IPS-18a (cell line): ENCODE measurements around the gene CA6.
"Not testable (repeated sequence)": the region's sequence is repeated elsewhere in the genome, so short reads cannot be mapped to it uniquely, and the experiment has no call there.

Experiments used
- H3K27ac ChIP-seq: one replicate; pipeline ENCODE4 v1.5.1; 2013; ENCODE audit warnings: low read length
- H3K27me3 ChIP-seq: one replicate; pipeline ENCODE4 v1.6.1; 2013; ENCODE audit warnings: mild to moderate bottlenecking, low read length; ENCODE audit not compliant: control insufficient read depth, insufficient read depth
- H3K36me3 ChIP-seq: one replicate; pipeline ENCODE4 v1.6.1; 2013; ENCODE audit warnings: low read depth, low read length; ENCODE audit not compliant: control insufficient read depth
- H3K4me1 ChIP-seq: one replicate; pipeline ENCODE4 v1.6.1; 2013; ENCODE audit warnings: low read depth, low read length; ENCODE audit not compliant: control insufficient read depth
- H3K4me3 ChIP-seq: one replicate; pipeline ENCODE4 v1.5.1; 2013; ENCODE audit warnings: low read length
- H3K9ac ChIP-seq: one replicate; pipeline ENCODE4 v1.6.1; 2013; ENCODE audit warnings: mild to moderate bottlenecking, low read length, moderate library complexity
- H3K9me3 ChIP-seq: one replicate; pipeline ENCODE4 v1.6.1; 2013; ENCODE audit warnings: low read depth, low read length; ENCODE audit not compliant: control insufficient read depth

Gene CA6

DNA sequence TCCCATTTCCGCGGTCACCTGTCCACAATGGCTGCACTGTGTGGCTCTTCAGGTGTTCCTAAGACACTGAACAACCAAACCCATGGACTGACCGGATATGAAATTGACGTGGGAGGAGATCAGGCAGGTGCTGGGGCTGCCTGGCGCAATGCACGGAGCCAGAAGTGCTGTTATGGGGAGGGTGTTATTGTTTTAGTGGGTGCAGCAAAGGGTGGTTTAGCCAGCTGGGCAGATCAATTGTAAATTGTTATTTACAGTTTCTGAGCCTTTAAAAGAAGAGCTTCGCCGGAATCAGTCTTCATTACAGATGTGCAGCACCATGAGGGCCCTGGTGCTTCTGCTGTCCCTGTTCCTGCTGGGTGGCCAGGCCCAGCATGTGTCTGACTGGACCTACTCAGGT, at the start of gene CA6:
Gene CA6, plus strand, starts transcription at position 301 of the 400 bp plus-strand sequence. Its CDS starts 19 bp downstream, at position 320.
- Histone ChIP-seq H3K4me1 (peaks cover 25% of the 10 kb centered on the region), H3K36me3 (no peaks in the 10 kb centered on the region), H3K9ac (peak within 1 kb of the TSS; percentile 2), H3K9me3 (no peaks in the 10 kb centered on the region), H3K27ac (no peak within 1 kb of the TSS), H3K4me3 (no peak within 1 kb of the TSS), H3K27me3 (no peaks in the 10 kb centered on the region)

DNA sequence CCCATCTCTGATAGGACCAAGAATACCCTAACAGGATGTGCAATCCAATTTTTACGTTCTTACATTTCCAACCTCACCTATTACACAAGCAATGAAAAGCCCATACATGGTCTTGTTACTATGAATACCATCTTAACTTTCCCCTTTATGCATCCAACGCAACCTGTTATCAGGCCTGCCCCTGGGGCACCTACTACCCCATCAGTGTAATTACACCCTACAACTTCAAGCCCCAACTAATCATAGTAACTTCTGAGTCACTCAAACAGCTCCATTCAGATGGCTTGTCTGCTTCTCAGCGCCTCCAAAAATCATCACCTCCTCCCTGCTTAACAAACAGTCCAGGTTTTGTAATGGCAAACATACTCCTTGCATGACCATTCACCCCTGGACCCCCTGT, 48.9 kb upstream of the CA6 start:
- not testable (repeated sequence) for H3K4me3 ChIP-seq, H3K9me3 ChIP-seq, H3K36me3 ChIP-seq, H3K4me1 ChIP-seq, H3K27me3 ChIP-seq, H3K9ac ChIP-seq, H3K27ac ChIP-seq

DNA sequence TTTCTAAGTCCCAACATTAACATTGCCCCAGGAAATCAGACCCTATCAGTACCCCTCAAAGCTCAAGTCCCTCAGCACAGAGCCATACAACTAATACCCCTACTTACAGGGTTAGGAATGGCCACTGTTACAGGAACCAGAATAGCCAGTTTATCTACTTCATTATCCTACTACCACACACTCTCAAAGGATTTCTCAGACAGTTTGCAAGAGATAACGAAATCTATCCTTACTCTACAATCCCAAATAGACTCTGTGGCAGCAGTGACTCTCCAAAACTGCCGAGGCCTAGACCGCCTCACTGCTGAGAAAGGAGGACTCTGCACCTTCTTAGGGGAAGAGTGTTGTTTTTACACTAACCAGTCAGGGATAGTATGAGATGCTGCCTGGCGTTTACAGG, 48.2 kb upstream of the CA6 start:
- not testable (repeated sequence) for H3K4me1 ChIP-seq, H3K4me3 ChIP-seq

DNA sequence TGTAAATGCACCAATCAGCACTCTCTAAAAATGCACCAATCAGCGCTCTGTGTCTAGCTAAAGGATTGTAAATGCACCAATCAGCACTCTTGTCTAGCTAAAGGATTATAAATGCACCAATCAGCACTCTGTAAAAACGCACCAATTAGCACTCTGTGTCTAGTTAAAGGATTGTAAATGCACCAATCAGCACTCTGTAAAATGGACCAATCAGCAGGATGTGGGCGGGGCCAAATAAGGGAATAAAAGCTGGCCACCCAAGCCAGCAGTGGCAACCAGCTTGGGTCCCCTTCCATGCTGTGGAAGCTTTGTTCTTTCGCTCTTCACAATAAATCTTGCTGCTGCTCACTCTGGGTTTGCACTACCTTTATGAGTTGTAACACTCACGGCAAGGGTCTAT, 47.2 kb upstream of the CA6 start:
- not testable (repeated sequence) for H3K4me3 ChIP-seq, H3K36me3 ChIP-seq, H3K27ac ChIP-seq, H3K9ac ChIP-seq, H3K9me3 ChIP-seq, H3K27me3 ChIP-seq, H3K4me1 ChIP-seq

More for the DNA sequence above, 48.2 kb upstream of the CA6 start:
- not testable (repeated sequence) for H3K36me3 ChIP-seq, H3K9me3 ChIP-seq, H3K27me3 ChIP-seq, H3K27ac ChIP-seq, H3K9ac ChIP-seq

GRCh38 chr1:8899046-8899445, 46.6 kb upstream of the CA6 start:
- Histone ChIP-seq H3K27ac (no peak overlapping the region), H3K27me3 (no peaks in the 10 kb centered on the region), H3K9me3 (no peaks in the 10 kb centered on the region), H3K36me3 (no peaks in the 10 kb centered on the region), H3K4me1 (no peaks in the 10 kb centered on the region), H3K9ac (no peak overlapping the region), H3K4me3 (no peak overlapping the region)

DNA sequence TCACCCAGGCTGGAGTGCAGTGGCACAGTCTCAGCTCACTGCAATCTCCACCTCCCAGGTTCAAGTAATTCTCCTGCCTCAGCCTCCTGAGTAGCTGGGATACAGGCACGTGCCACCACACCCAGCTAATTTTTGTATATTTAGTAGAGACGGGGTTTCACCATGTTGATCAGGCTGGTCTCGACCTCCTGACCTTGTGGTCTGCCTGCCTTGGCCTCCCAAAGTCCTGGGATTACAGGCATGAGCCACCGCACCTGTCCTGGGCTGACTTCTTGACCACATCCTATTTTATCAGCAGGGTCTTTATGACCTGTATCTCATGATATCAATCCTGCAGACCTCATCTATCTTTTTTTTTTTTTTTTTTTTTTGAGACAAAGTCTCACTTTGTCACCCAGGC, 45.0 kb upstream of the CA6 start:
- H3K27me3 ChIP-seq, H3K36me3 ChIP-seq, H3K9me3 ChIP-seq, H3K4me3 ChIP-seq, H3K27ac ChIP-seq, H3K9ac ChIP-seq, H3K4me1 ChIP-seq: not testable (repeated sequence)

GRCh38 chr1:8902765-8903164, 42.9 kb upstream of the CA6 start:
- no peak overlapping the region for H3K4me3 ChIP-seq
- H3K4me1 ChIP-seq: no peaks in the 10 kb centered on the region
- H3K36me3 ChIP-seq: no peaks in the 10 kb centered on the region
- H3K27me3 ChIP-seq: no peaks in the 10 kb centered on the region
- no peaks in the 10 kb centered on the region for H3K9me3 ChIP-seq
- no peak overlapping the region for H3K9ac ChIP-seq
- H3K27ac ChIP-seq: no peak overlapping the region

DNA sequence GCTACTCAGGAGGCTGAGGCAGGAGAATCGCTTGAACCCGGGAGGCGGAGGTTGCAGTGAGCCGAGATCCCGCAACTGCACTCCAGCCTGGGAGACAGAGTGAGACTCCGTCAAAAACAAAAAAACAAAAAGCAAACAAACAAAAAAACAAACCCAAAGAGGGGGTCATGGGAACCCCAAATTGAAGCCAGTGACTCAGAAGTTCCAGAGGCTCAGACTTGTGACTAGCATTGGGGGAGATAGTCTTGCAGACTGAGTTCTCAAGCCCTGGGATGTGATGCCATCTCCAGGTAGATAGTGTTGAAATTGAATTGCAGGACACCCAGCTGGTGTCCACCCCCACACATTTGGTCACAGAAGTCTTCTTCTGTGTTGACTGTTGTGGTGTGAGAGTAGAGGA, 42.3 kb upstream of the CA6 start:
- Histone ChIP-seq H3K9me3 (no peaks in the 10 kb centered on the region), H3K4me3 (no peak overlapping the region), H3K36me3 (no peaks in the 10 kb centered on the region), H3K27me3 (no peaks in the 10 kb centered on the region), H3K27ac (no peak overlapping the region), H3K4me1 (peaks cover 4% of the 10 kb centered on the region), H3K9ac (no peak overlapping the region)

GRCh38 chr1:8903908-8904650, 41.6 kb upstream of the CA6 start:
- H3K9ac ChIP-seq: no peak overlapping the region
- no peaks in the 10 kb centered on the region for H3K27me3 ChIP-seq
- H3K27ac ChIP-seq: no peak overlapping the region
- no peak overlapping the region for H3K4me3 ChIP-seq
- no peaks in the 10 kb centered on the region for H3K36me3 ChIP-seq
- no peaks in the 10 kb centered on the region for H3K9me3 ChIP-seq
- peaks cover 4% of the 10 kb centered on the region for H3K4me1 ChIP-seq

DNA sequence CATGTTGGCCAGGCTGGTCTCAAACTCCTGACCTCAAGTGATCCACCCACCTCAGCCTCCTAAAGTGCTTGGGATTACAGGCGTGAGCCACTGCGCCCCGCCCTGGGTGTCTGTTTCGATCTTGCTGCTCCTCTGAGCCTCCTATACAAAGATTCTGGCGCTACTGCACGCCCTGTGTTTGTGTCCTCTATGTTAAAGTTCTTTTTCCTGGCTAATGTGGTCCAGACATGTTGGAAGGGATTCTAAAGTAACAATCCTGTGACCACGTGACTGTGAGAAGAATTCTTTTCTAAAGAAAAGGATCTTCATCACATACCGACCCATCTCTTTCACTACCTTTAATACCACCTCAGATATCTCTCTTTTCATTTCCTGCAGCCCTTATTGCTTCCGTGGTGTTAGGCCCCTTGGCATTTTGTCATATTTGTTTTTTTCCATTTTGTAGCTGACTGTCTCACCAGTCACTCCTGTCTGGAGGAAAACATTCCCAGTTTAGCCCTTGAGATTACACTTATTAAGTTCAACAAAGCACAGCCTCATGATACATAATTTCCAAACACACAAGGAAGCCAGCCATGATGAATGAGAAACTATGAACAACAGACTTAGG, 40.0 kb upstream of the CA6 start:
- no peak overlapping the region for H3K27ac ChIP-seq

GRCh38 chr1:8908388-8909151, 37.1 kb upstream of the CA6 start:
- Histone ChIP-seq H3K9me3 (peaks cover 4% of the 10 kb centered on the region), H3K36me3 (no peaks in the 10 kb centered on the region), H3K9ac (no peak overlapping the region), H3K27ac (no peak overlapping the region), H3K4me1 (peaks cover 8% of the 10 kb centered on the region), H3K4me3 (no peak overlapping the region), H3K27me3 (no peaks in the 10 kb centered on the region)

More for the DNA sequence above, 40.0 kb upstream of the CA6 start:
- Histone ChIP-seq H3K36me3 (no peaks in the 10 kb centered on the region), H3K4me3 (no peak overlapping the region), H3K4me1 (peaks cover 4% of the 10 kb centered on the region), H3K27me3 (no peaks in the 10 kb centered on the region), H3K9me3 (no peaks in the 10 kb centered on the region), H3K9ac (no peak overlapping the region)
